Measurements from ENCODE around the gene CIZ1. TPM values are rescaled to one million over a fixed set of nuclear protein-coding genes. Genes with fewer than 3 reads are reported as not detected.

CIZ1 gene
- total RNA-seq, 2 donors from 2014 or later = 161 to 203 TPM

- DNase-seq (no peak), ATAC-seq (replicated peaks in 1 of 2) (no peak)
- Mint-ChIP-seq H3K4me1 (ENCODE audit: low read depth) (no peaks in the 10 kb centered on the region), H3K9me3 (no peaks in the 10 kb centered on the region), H3K4me3 (no peak overlapping the region), H3K27me3 (ENCODE audit: low read depth) (no peaks in the 10 kb centered on the region), H3K27ac (no peak overlapping the region), H3K36me3 (ENCODE audit: insufficient read depth in 2 of 2) (peaks cover 6 to 7% of the 10 kb centered on the region in 2 donors)
Observed at GRCh38 chr9:128174062-128174461, 17.3 kb downstream of the CIZ1 start.

GRCh38 chr9:128169925-128170324, 21.4 kb downstream of the CIZ1 start:
- DNase-seq (no peak), ATAC-seq (replicated peaks in 1 of 2) (no peak)
- Mint-ChIP-seq H3K4me1 (ENCODE audit: low read depth) (no peaks in the 10 kb centered on the region), H3K9me3 (no peaks in the 10 kb centered on the region), H3K36me3 (ENCODE audit: insufficient read depth in 2 of 2) (peaks cover 0 to 10% of the 10 kb centered on the region in 2 donors), H3K27ac (peak overlapping the region; percentile 15), H3K4me3 (no peak overlapping the region), H3K27me3 (ENCODE audit: low read depth) (no peaks in the 10 kb centered on the region)

- Mint-ChIP-seq H3K27me3 (ENCODE audit: low read depth) (no peaks in the 10 kb centered on the region), H3K36me3 (ENCODE audit: insufficient read depth in 2 of 2) (peaks cover 0 to 10% of the 10 kb centered on the region in 2 donors), H3K9me3 (no peaks in the 10 kb centered on the region), H3K4me3 (no peak overlapping the region), H3K4me1 (ENCODE audit: low read depth) (no peaks in the 10 kb centered on the region), H3K27ac (no peak overlapping the region)
- ATAC-seq (replicated peaks in 1 of 2) (no peak), DNase-seq (no peak)
Observed at GRCh38 chr9:128169492-128169891, 21.9 kb downstream of the CIZ1 start.

GRCh38 chr9:128168731-128169308, 22.6 kb downstream of the CIZ1 start:
- H3K27ac Mint-ChIP-seq = no peak overlapping the region
- no peaks in the 10 kb centered on the region for H3K9me3 Mint-ChIP-seq
- ATAC-seq (replicated peaks in 1 of 2) (no peak), DNase-seq (no peak)
- no peaks in the 10 kb centered on the region for H3K27me3 Mint-ChIP-seq (ENCODE audit: low read depth)
- H3K36me3 Mint-ChIP-seq (ENCODE audit: insufficient read depth in 2 of 2) = peaks cover 0 to 10% of the 10 kb centered on the region in 2 donors
- H3K4me1 Mint-ChIP-seq (ENCODE audit: low read depth) = no peaks in the 10 kb centered on the region
- no peak overlapping the region for H3K4me3 Mint-ChIP-seq

GRCh38 chr9:128167209-128167608, 24.2 kb downstream of the CIZ1 start:
- H3K9me3 Mint-ChIP-seq = no peaks in the 10 kb centered on the region
- H3K4me3 Mint-ChIP-seq = no peak overlapping the region
- no peaks in the 10 kb centered on the region for H3K27me3 Mint-ChIP-seq (ENCODE audit: low read depth)
- H3K27ac Mint-ChIP-seq = no peak overlapping the region
- peaks cover 0 to 10% of the 10 kb centered on the region in 2 donors for H3K36me3 Mint-ChIP-seq (ENCODE audit: insufficient read depth in 2 of 2)
- DNase-seq (no peak), ATAC-seq (replicated peaks in 1 of 2) (no peak)
- peaks cover 5% of the 10 kb centered on the region for H3K4me1 Mint-ChIP-seq (ENCODE audit: low read depth)

- Mint-ChIP-seq H3K36me3 (ENCODE audit: insufficient read depth in 2 of 2) (peaks cover 0 to 10% of the 10 kb centered on the region in 2 donors), H3K27ac (no peak overlapping the region), H3K27me3 (ENCODE audit: low read depth) (no peaks in the 10 kb centered on the region), H3K4me3 (no peak overlapping the region), H3K9me3 (no peaks in the 10 kb centered on the region), H3K4me1 (ENCODE audit: low read depth) (peaks cover 15% of the 10 kb centered on the region)
- DNase-seq (no peak), ATAC-seq (replicated peaks in 1 of 2) (no peak)
Observed at GRCh38 chr9:128166169-128166568, 25.2 kb downstream of the CIZ1 start.

- peaks cover 0 to 8% of the 10 kb centered on the region in 2 donors for H3K36me3 Mint-ChIP-seq (ENCODE audit: insufficient read depth in 2 of 2)
- no peaks in the 10 kb centered on the region for H3K27me3 Mint-ChIP-seq (ENCODE audit: low read depth)
- no peak overlapping the region for H3K27ac Mint-ChIP-seq
- ATAC-seq (replicated peaks in 1 of 2) (no peak), DNase-seq (no peak)
- H3K9me3 Mint-ChIP-seq = no peaks in the 10 kb centered on the region
- H3K4me3 Mint-ChIP-seq = no peak overlapping the region
- peaks cover 20% of the 10 kb centered on the region for H3K4me1 Mint-ChIP-seq (ENCODE audit: low read depth)
Observed at GRCh38 chr9:128164307-128164885, 27.0 kb downstream of the CIZ1 start.

- peaks cover 20% of the 10 kb centered on the region for H3K4me1 Mint-ChIP-seq (ENCODE audit: low read depth)
- H3K9me3 Mint-ChIP-seq = no peaks in the 10 kb centered on the region
- H3K27ac Mint-ChIP-seq = no peak overlapping the region
- peaks cover 0 to 5% of the 10 kb centered on the region in 2 donors for H3K36me3 Mint-ChIP-seq (ENCODE audit: insufficient read depth in 2 of 2)
- H3K4me3 Mint-ChIP-seq = no peak overlapping the region
- no peaks in the 10 kb centered on the region for H3K27me3 Mint-ChIP-seq (ENCODE audit: low read depth)
- ATAC-seq (replicated peaks in 1 of 2) (no peak), DNase-seq (no peak)
Observed at GRCh38 chr9:128163523-128164306, 27.7 kb downstream of the CIZ1 start.

GRCh38 chr9:128163027-128163515, 28.3 kb downstream of the CIZ1 start:
- no peak for ATAC-seq (replicated peaks in 1 of 2)
- Mint-ChIP-seq H3K9me3 (no peaks in the 10 kb centered on the region), H3K36me3 (ENCODE audit: insufficient read depth in 2 of 2) (peaks cover 0 to 2% of the 10 kb centered on the region in 2 donors), H3K27me3 (ENCODE audit: low read depth) (no peaks in the 10 kb centered on the region), H3K4me3 (no peak overlapping the region), H3K27ac (no peak overlapping the region), H3K4me1 (ENCODE audit: low read depth) (peaks cover 20% of the 10 kb centered on the region)
- no peak for DNase-seq

GRCh38 chr9:128162215-128163026, 29.0 kb downstream of the CIZ1 start:
- DNase-seq (no peak), ATAC-seq (replicated peaks in 1 of 2) (no peak)
- H3K4me1 Mint-ChIP-seq (ENCODE audit: low read depth) = peaks cover 20% of the 10 kb centered on the region
- no peaks in the 10 kb centered on the region for H3K9me3 Mint-ChIP-seq
- peaks cover 0 to 2% of the 10 kb centered on the region in 2 donors for H3K36me3 Mint-ChIP-seq (ENCODE audit: insufficient read depth in 2 of 2)
- H3K27ac Mint-ChIP-seq = no peak overlapping the region
- peak overlapping the region in 1 of 2 donors; percentile 3 for H3K4me3 Mint-ChIP-seq
- H3K27me3 Mint-ChIP-seq (ENCODE audit: low read depth) = no peaks in the 10 kb centered on the region

- no peaks in the 10 kb centered on the region for H3K36me3 Mint-ChIP-seq (ENCODE audit: insufficient read depth in 2 of 2)
- no peak for ATAC-seq (replicated peaks in 1 of 2)
Observed at GRCh38 chr9:128161215-128161902, 30.0 kb downstream of the CIZ1 start.

GRCh38 chr9:128160603-128160987, 30.8 kb downstream of the CIZ1 start:
- Mint-ChIP-seq H3K4me1 (ENCODE audit: low read depth) (peaks cover 20% of the 10 kb centered on the region), H3K9me3 (no peaks in the 10 kb centered on the region), H3K4me3 (peak overlapping the region; percentile 86 to 90), H3K36me3 (ENCODE audit: insufficient read depth in 2 of 2) (no peaks in the 10 kb centered on the region), H3K27me3 (ENCODE audit: low read depth) (no peaks in the 10 kb centered on the region), H3K27ac (no peak overlapping the region)
- DNase-seq (peak; percentile 54 to 64), ATAC-seq (replicated peaks in 1 of 2) (peak; percentile 42 to 47)

More at GRCh38 chr9:128161215-128161902, 30.0 kb downstream of the CIZ1 start:
- peaks cover 20% of the 10 kb centered on the region for H3K4me1 Mint-ChIP-seq (ENCODE audit: low read depth)
- H3K27me3 Mint-ChIP-seq (ENCODE audit: low read depth) = no peaks in the 10 kb centered on the region
- DNase-seq = no peak
- no peaks in the 10 kb centered on the region for H3K9me3 Mint-ChIP-seq
- peak overlapping the region; percentile 86 to 90 for H3K4me3 Mint-ChIP-seq
- H3K27ac Mint-ChIP-seq = peak overlapping the region; percentile 24
